NCI-H146 treated with DMSO at 0.1 percent for 48 hours (cell line): Measurements from ENCODE around the gene DCAF12.
"Not testable (repeated sequence)": the region's sequence is repeated elsewhere in the genome, so short reads cannot be mapped to it uniquely, and the experiment has no call there.

Source experiments
- DNase-seq: peaks from one replicate; lab custom pipeline; 2025; ENCODE audit not compliant: unreplicated experiment; lab: John Stamatoyannopoulos, UW

Gene DCAF12

DNA sequence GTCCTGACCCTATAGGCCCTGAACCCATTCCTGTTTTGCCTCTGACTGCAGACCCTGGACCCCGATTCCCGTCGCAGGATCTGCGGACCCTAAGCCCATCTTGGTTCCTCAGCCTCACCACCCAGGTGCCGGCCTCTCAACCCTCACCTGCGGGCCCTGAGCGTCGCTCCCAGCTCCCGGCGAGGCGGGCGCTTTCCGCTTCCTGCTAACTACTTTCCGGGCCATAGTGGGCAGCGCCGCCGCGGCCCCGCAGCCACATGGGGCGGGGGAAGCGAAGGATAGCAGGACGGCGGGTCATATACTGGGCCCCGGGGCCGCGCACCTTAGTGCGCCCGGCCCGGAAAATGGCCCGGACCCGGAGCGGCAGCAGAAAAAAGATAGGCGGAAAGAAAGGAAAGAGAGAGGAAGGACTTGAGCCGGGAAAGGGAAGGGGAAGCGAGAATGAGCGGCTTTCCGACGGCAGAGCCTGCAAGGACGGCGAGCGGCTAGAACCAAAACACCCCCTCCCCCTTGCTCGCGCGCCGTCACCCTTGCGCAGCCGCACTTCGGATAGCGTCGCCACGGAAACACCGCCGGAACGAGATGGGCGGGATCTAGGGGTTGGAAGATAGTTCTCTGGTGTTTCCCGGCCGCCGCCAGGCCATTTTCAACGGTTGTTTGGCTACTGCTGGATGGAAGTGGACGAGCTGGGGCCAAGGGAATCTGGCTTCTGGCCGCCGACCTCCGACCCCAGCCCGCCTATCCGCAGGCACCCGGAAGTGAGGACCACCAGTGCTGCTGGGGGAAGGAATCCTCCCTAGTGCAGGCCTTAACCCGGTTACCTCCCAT is at the start of gene DCAF12:
DCAF12 (minus strand) TSS at position 492 of the 828 bp plus-strand sequence; CDS start at position 225, 267 bp downstream.
- peak; percentile 93 for DNase-seq

GRCh38 chr9:34176089-34176488 is 49.6 kb upstream of the DCAF12 start:
- DNase-seq: no peak

- DNase-seq: no peak
These were observed 45.4 kb upstream of the DCAF12 start for GRCh38 chr9:34171753-34172535.

GRCh38 chr9:34170237-34170991 is 43.9 kb upstream of the DCAF12 start:
- no peak for DNase-seq

DNA sequence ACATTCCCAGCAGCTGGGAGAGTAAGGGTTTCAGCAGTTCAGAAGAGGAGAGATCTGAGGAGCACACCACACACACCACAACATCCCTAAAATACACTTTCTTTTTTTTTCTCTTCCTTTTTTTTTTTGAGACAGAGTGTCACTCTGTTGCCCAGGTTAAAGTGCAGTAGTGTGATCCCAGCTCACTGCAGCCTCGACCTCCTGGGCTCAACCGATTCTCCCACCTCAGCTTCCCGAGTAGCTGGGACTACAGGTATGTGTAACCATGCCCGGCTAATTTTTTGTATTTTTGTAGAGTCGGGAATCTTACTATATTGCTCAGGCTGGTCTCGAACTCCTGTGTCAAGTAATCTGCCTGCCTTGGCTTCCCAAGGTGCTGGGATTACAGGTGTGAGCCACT is 42.6 kb upstream of the DCAF12 start:
- no peak for DNase-seq

DNA sequence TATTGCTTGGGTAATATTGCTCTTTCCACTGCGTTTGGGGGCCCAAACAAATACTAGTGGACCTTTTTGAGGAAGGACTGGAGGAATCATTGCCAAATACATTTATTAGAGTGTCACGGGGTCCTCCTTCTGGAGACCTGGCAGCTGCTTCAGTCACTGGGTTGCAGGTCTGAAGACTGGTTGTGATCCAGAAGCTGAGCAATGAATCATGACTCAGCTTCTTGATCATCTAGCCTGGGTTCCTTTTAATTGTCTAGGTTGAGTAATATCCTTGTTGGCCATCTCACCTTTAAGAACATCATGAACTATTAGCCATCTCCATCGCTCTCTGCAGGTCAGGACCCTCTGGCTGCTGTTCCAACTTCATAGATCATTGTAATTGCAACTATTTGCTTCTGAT is 36.9 kb upstream of the DCAF12 start:
- no peak for DNase-seq

DNA sequence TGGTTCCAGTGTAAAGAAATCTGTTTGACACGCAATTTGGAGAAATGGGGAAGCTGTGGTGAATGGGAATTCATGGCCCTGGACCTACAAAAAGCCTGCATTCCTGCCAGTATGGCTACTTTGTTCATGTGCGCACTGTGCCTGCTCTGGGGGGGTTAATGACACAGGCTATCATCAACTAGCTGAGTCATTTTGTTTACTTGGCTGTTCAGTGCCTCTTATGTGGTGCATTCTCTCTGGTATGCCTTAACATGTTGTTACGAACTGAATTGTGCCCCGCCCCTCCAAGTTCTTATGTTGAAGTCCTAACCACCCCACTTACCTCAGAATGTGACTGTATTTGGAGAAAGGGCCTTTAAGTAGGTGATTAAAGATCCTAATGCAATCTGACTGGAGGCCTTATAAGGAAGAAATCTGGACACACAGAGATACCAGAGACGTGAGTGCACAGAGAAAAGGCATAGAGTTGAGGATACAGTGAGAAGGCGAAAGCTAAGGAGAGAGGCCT is 31.9 kb upstream of the DCAF12 start:
- no peak for DNase-seq

- DNase-seq: no peak
These were observed 31.4 kb upstream of the DCAF12 start for GRCh38 chr9:34157898-34158297.

DNA sequence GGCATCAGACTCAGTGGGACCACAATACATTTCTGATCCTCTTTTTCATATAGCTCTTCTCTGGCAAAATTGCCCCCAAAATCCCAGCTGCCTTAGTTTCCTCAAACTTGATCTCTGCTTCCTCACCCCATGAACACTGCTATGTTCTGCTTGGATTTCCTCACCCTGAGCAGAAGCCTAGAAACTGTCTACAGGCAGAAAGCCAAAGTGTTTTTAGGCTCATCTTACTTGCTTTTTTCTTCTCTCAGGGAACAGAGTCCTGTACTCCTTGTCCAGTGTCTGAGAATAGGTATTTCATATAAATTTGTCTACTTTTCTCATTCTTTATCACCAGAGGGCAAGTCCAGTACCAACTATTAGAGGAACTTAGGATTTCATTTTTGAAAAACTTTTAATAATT is 30.8 kb upstream of the DCAF12 start:
- DNase-seq: no peak

DNA sequence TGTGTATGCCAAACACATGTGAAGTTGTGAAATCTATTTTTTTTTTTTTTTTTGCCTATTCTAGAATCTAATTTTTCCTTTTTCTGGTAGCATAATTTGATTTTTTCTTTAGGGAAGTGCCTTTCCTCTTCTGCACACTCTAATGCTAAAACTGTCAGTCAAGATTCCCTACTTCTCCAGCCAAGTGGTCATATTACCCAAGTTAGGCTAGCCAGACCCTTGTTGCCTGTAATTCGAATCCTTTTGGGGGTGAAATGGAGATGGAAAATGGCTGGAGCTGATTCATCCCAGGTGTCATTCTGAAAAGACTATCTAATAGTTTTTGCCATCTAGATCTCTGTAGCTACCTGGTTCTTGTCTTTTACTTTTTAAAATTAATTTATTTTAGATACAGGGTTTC is 27.6 kb upstream of the DCAF12 start:
- DNase-seq: no peak

DNA sequence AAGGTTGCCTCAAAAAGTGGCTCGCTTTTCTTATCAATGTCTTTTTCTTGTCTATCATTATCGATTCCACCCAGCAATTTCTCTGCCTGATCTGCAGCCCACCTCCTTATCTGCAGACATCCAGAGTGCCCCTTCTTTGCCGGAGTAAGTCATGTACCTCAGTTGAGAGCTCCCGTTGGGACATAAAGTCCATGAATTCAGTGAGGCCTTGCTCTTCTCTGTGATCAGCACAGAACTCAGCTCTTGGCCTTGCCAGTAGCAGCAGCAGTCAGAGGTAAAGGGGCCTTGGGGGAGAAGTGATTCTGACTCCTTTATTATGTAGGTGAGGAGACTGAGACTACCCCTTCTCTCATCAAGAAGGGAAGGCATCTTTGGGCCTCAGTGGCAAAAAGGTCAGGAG is 24.9 kb upstream of the DCAF12 start:
- no peak for DNase-seq

DNA sequence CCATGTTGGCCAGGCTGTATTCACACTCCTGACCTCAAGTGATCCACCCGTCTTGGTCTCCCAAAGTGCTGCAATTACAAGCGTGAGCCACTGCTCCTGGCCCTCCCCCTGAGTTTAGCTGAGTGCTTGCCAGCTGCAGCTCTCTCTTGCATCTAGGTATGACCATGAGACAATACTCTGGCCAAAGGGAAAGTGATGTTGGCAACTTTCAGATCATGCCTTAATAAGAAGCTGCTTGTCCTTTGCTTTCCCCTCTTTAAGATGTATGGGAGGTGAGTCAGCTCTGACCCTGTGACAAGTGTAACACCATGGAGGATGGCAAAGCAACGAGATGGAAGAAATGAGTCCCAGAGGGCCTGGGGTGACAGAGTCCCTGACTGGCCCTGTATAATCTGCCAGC is 18.7 kb upstream of the DCAF12 start:
- DNase-seq: no peak

GRCh38 chr9:34143116-34143515 is 16.6 kb upstream of the DCAF12 start:
- DNase-seq: no peak

- no peak for DNase-seq
These were observed 14.4 kb upstream of the DCAF12 start for GRCh38 chr9:34140853-34141252.

- DNase-seq: no peak
These were observed 13.1 kb upstream of the DCAF12 start for GRCh38 chr9:34139477-34140146.

DNA sequence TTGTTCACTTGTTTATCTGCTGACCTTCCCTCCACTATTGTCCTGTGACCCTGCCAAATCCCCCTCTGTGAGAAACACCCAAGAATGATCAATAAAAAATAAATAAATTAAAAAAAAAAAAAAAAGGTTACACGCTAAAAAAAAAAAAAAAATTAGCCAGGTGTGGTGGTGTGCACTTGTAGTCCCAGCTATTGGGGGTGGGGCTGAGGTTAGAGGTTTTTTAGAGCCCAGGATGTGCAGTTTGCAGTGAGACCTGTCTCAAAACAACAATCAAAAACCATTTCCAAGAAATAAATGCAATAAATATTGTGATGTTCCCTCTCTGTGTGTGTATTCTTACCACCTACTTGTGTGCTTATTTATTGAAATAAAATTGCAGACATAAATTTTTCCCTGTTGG is 12.1 kb upstream of the DCAF12 start:
- not testable (repeated sequence) for DNase-seq

GRCh38 chr9:34134521-34134920 is 8.0 kb upstream of the DCAF12 start:
- DNase-seq: no peak

DNA sequence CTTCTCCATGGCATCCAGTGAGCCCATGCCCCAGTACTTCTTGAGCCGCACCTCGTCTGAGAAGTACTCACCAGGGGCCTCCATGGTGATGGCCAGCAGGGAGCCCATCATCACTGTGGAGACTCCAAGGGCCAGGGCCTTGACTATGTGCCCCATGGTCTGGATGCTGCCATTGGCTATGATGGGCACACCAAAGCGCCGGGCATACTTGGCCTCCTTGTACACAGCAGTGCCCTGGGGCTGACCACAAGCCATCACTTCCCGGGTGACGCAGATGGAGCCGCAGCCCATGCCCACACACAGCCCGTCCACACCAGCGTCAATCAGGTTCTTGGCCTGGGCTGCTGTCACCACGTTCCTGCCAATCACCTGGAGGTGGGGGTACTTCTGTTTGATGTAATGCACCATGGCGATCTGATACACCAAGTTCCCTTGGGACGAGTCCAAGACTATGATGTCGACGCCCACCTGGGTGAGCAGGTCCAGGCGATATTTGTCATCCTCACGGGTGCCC is 7.0 kb upstream of the DCAF12 start:
- DNase-seq: no peak

GRCh38 chr9:34131571-34131970 is 5.1 kb upstream of the DCAF12 start:
- DNase-seq: no peak
